ENCODE data around the gene SLC39A13.

DNA sequence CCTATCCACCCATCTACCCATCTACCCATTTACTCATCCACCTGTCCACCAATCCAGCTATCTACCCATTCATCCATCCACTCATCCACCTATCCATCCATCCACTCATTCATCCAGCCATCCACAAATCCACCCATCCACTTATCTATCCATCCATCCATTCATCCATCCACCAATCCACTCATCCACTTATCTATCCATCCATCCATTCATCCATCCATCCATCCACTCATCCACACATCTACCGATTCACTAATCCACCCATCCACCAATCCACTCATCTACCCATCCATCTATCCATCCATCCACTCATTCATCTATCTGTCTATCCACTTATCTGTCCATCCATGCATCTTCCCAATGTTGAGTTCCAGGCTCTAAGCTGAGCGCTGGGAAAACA, 28.3 kb upstream of the SLC39A13 start:
- TF ChIP-seq, protein P1, sequence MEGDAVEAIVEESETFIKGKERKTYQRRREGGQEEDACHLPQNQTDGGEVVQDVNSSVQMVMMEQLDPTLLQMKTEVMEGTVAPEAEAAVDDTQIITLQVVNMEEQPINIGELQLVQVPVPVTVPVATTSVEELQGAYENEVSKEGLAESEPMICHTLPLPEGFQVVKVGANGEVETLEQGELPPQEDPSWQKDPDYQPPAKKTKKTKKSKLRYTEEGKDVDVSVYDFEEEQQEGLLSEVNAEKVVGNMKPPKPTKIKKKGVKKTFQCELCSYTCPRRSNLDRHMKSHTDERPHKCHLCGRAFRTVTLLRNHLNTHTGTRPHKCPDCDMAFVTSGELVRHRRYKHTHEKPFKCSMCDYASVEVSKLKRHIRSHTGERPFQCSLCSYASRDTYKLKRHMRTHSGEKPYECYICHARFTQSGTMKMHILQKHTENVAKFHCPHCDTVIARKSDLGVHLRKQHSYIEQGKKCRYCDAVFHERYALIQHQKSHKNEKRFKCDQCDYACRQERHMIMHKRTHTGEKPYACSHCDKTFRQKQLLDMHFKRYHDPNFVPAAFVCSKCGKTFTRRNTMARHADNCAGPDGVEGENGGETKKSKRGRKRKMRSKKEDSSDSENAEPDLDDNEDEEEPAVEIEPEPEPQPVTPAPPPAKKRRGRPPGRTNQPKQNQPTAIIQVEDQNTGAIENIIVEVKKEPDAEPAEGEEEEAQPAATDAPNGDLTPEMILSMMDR (IDR thresholded peaks at IDR 0.05; ENCODE audit: insufficient read depth, low read length), result no peak
- TF ChIP-seq, protein P2, sequence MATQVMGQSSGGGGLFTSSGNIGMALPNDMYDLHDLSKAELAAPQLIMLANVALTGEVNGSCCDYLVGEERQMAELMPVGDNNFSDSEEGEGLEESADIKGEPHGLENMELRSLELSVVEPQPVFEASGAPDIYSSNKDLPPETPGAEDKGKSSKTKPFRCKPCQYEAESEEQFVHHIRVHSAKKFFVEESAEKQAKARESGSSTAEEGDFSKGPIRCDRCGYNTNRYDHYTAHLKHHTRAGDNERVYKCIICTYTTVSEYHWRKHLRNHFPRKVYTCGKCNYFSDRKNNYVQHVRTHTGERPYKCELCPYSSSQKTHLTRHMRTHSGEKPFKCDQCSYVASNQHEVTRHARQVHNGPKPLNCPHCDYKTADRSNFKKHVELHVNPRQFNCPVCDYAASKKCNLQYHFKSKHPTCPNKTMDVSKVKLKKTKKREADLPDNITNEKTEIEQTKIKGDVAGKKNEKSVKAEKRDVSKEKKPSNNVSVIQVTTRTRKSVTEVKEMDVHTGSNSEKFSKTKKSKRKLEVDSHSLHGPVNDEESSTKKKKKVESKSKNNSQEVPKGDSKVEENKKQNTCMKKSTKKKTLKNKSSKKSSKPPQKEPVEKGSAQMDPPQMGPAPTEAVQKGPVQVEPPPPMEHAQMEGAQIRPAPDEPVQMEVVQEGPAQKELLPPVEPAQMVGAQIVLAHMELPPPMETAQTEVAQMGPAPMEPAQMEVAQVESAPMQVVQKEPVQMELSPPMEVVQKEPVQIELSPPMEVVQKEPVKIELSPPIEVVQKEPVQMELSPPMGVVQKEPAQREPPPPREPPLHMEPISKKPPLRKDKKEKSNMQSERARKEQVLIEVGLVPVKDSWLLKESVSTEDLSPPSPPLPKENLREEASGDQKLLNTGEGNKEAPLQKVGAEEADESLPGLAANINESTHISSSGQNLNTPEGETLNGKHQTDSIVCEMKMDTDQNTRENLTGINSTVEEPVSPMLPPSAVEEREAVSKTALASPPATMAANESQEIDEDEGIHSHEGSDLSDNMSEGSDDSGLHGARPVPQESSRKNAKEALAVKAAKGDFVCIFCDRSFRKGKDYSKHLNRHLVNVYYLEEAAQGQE (IDR thresholded peaks at IDR 0.05; ENCODE audit: insufficient replicate concordance, low read depth), result no peak
- TF ChIP-seq POLR2AphosphoS5 (IDR thresholded peaks at IDR 0.05; ENCODE audit: low read depth) (no peak), GABPA (IDR thresholded peaks at IDR 0.05; ENCODE audit: low read depth) (no peak)

Data from HL-60 (cell line).